HG03108 (cell line): ENCODE results near the gene HS6ST1.
"Not testable (repeated sequence)": the region's sequence is repeated elsewhere in the genome, so short reads cannot be mapped to it uniquely, and the experiment has no call there.

ENCODE experiments used
- ATAC-seq: cut with Tn5 transposase; IDR thresholded peaks from one replicate; pipeline ENCODE4 v1.9.1; 2021; ENCODE audit warnings: moderate library complexity; ENCODE audit not compliant: unreplicated experiment

Gene HS6ST1

GRCh38 chr2:128322715-128323554 is 4.3 kb upstream of the HS6ST1 start:
- no peak for ATAC-seq

DNA sequence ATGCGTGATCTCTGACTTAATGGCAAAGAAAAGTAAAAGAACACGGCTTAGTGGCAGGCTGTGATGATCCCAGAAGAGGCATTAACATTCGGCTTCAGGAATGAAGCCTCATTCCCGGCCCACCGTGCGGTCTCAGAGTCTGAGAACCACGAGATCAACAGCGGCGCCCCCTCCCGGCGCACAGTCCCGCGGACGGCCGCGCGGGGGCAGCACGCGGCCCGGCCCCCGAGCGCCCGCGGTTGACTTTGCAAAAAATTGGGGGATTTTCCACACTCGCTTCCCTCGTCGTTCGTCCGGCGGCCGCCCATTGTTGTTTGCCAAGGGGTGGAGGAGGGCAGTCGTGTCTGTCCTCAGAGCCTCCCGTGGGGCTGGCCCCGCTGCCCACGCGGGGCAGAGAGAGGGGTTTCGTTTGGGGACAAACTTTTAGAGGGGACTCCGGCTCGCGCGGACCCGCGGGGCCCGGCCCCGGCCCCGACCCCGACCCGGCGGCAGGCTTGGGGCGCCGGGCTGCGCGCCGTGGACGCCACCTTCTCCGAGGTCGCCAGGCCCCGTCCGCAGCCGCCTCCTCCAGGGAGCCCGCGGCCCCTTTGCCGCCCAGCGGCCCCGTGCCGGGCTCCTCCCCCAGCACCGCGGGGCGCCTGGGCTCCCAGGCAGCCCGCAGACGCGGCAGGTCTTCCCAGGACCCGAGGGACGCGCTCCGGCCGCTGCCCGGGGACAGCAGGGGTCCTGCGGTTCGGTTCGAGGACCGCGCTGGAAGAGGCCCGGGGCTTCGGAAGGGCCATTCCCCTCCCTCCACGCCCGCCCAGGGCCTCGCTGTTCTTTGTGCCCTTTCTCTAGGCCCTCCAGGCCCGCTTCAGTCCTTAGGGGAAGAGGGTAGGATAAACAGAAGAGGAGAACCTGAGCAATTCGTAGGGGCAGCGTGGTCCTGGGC is 3.4 kb upstream of the HS6ST1 start:
- peak; percentile 49 for ATAC-seq

DNA sequence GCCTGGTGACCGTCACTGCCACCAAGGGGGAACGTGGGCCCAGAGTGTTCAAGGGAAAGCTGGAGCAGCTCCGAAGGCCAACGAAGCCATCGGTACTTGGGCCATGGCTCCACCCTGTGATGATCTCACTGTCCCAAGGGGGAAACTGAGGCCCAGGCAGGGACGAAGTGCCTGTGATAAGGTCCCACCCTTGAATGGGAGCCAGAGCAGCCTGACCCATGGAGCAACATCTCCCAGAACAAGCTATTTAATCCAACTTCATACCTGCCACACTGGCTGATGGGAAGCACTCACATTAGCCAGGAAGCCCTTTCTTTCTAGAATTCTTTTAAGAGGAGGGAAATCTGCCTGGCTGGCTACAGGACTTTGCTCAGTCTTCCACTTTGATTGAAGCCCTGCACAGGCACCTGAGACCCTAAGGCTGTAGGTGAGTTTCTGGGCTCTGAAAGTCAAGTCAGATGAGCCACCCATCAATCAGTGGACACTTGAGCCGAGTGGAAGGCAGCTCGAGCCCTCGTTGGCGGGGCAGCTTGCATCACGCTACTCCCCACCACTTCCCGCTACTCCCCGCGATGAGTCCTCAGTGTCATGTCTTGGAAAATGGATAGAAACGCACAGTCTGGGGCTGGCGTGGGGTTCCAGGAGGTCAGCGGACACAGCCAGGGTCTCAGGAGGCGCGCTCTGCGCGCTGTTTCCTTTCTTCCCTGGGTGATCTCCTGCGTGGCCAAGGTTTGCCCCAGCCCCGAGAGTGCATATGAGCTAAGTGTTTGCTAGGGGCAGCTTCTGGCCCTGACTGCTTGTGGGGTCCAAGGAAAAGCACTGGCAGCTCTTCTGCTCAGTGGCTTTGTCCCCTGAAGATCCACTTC is 2.5 kb upstream of the HS6ST1 start:
- no peak for ATAC-seq

DNA sequence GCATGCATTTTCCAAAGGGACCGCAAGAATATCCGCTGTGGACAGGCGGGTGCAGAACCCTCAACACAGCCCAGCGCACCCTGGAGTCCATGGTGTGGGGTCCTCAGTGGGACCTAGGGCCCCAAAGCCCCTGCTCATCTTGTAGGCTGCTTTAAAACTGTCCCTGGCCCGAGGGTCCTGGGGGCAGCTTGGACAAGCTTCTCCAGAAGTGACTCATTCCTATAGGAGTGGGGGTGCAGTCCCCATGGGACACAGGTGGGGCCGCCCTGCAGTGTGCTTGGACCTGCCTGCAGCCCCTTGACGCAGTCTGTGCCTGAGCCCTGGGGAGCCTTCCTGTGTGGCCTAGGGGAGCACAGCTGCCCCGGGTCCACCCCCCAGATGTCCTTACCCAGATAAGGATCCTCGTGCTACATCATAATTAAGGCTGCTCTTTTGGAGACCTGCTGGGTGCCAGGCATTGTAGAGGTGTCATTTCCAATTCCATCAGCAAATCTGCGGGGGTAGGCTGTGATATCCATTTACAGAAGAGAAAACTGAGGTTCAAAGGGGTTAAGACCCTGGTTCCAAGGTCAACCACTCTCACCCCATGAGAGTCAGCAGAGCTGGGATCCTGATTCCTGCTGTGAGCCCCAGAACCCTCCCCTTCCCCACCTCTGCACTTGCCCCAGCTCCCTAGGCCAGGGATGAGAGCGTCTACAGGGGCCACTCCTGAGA is 1.7 kb upstream of the HS6ST1 start:
- no peak for ATAC-seq

GRCh38 chr2:128319631-128320191 is 1.0 kb upstream of the HS6ST1 start:
- no peak for ATAC-seq

- ATAC-seq: peak; percentile 2
These were observed 423 bp downstream of the HS6ST1 start for GRCh38 chr2:128318245-128318644.

DNA sequence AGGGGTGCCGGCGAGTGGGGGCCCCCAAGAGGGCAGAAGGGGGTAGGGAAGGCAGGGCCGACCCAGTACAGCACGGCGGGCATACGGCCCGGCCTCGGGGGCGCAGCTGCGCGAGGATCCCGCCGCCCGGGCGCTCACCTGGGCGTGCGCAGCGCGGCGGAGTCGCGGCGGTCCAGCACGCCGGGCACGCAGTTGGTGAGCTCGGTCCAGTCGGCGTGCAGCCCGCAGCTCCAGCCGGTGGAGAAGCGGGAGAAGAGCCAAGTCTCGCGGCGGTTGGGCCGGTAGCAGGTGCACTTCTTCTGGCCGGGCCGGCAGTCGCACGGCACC is 806 bp downstream of the HS6ST1 start:
- not testable (repeated sequence) for ATAC-seq

GRCh38 chr2:128317181-128317898 is 1.3 kb downstream of the HS6ST1 start:
- peak; percentile 44 for ATAC-seq

DNA sequence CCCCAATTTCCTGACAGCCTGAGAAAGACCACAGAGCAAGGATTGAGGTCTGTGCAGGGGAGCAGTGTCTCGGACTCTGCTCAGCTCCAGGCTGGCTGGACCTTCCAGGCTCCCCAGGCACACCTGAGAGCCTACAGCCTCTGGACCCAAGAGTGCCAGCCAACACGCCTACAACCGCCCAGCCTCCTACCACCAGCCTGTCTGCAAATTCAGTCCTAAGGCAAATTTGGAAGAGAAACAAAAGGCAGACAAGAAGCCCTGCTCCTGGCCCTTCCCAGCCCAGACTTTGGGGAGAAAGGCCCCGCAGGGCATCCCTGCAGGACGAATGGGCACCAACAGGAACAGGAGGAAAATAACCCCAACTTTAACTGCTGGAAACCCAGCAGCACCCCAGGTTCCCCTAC is 1.9 kb downstream of the HS6ST1 start:
- ATAC-seq: no peak

- no peak for ATAC-seq
These were observed 2.6 kb downstream of the HS6ST1 start for GRCh38 chr2:128315829-128316776.

DNA sequence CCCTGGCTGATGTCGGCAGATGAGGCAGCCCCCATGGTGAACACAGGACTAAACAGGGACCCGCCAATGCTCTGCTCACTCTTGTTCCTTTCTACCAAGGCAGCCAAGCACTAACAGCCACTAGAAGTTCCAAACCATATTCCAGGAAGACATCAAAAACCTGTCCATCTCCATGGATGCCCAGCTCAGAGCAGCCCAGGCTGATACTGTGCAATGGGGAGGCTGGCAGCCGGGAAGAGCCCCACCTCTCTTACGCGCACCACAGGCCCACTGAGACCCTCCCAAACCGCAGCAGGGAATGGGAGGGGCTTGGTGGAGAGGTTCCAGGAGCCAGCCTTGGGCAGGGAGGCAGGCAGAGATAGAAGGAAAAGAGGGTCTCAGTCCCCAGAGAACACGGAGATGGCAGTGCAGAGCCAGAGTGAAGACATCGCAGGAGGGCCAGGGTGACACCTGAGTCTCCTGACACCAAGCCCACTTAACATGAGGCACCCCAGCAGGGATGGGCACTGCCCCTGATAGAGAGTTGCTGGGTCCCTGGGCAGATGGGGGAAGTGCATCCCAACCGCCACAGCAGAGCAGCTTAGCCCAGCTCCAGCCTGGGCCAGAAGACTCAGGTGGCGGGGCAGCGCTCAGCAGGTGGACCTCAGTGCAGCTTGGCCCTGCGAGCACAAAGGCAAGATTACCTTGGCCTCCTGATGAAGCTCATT is 3.4 kb downstream of the HS6ST1 start:
- no peak for ATAC-seq

DNA sequence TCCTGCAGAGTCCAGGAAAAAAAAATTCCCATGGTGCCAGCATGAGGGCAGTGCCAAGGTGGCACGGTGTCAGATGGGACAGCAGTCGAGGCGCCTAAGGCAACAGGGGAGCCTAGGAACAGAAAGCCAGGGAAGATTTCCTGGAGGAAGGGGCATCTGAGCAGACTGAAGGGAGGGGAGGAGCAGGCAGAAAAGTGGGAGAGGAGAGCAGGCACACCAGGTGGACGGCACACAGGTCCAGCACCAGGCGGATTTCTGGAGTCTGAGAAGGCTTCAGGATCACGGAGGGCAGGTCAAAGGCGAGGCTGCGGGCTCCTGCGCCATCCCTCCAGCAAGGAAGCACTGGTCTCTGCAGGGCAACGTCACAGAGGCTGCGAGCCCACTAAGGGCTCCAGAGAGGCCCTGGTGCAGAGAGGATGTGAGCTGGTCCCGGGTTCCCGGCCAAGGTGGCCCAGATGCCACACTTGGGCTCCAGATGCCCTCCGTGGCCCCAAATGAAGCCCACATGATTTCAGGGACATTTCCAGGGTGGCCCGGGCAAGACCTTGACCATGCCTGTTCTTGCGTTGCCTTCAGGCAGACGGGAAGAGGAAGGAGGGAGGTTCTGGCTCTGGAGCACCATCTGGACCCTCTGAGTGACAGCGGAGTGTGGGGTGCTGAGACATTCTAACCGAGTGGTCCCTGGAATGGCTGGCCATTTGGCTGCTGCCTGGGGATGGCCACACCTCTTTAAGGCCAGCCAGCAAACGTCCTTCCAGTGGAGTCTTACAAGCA is 4.1 kb downstream of the HS6ST1 start:
- no peak for ATAC-seq

- no peak for ATAC-seq
These were observed 4.7 kb downstream of the HS6ST1 start for GRCh38 chr2:128313931-128314347.

DNA sequence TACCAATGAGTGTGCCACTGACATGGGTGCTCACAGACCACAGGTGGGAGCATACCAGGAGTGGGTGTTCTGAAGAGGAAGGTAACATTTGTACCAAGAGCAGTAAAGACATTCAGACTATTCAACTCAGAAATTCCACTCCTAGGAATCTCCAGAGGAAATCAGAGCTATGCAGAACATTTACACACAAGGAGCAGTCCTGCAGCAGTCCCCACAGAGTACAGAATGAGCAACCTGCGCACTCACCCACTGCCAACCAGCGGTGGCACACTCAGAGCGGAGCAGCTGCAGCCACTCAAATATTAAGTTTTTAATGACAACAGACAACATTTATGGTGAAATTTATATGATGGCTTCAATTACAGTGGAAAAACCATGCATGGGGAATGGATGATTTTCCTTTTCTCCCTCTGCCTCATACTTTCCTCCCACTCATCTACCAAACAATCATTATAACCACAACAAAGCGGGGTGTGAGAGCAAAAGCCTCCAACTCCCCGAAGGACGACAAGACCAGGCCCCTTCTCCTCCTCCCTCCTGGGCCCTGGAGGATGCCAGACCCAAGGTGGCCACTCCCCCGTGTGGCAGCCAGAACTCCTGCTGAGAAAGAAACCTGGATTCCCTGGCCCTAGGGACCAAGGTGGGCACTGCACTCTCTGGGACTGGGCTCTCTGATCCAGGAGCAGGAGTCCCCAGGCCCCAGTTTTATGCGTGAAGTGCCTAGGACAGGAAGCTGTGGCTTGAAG is 5.4 kb downstream of the HS6ST1 start:
- no peak for ATAC-seq

DNA sequence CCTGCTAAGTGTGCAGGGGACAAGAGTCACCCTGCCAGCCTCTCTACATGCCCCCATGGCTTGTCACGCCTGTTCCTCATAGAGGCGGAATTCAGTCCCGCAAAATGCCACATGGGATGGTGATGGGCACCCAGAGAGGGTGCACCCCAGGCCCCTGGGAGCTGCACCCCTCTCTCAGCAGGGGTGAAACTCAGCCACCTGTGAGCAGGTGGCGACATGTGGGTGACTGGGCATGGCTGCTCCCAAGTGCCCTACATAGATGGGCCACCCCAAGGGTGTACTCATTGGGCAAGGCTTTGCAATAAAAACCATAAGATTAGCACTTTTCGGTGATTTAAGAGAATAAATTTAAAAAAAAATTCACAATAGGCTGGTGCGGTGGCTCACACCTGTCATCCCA is 6.3 kb downstream of the HS6ST1 start:
- ATAC-seq: no peak

DNA sequence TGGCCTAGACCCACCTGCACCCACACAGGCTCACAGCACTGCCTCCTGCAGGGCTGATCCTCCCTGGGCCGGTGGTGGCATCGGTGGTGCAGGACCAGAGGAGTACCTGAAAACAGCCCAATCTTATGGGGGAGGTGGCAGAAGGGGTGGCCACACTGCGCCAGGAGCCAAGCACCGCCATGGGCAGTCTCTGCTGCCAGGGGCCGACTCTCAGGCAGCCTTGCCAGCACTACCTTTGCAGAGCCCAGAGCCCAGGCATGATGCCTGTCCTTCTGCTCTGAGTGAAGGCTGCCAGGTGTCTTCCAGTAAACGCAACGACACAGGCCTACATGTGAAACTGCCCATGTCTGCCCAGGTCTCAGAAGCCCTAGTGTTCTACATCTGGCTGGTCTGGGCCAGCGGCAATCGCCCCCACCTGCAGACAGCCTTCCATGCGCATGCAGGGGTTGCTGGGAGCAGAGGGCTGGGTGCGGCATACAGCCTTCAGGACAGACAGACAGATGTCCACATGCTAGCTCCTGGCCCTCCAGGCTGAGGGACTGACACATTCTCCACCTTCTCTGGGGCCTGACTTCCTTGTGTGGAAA is 6.8 kb downstream of the HS6ST1 start:
- ATAC-seq: no peak
